Measurements from ENCODE around the gene CREB3L1.

GRCh38 chr11:46360878-46361277 lies 83.4 kb downstream of the CREB3L1 start:
- no peak for TF ChIP-seq CTCF (conservative IDR thresholded peaks at IDR 0.05 in 1 of 2, IDR thresholded peaks at IDR 0.05 in 1 of 2; ENCODE audit: extremely low read depth in 1 of 2, insufficient read depth in 1 of 2, low read depth in 1 of 2, low read length in 2 of 2)
- no peak for TF ChIP-seq EZH2 (IDR thresholded peaks at IDR 0.05; ENCODE audit: borderline replicate concordance, low read length)

Measured in mammary epithelial cell (primary cell).